ENCODE results near the gene CEP78. TPM values are rescaled to one million over a fixed set of nuclear protein-coding genes. Genes with fewer than 3 reads are reported as not detected.

Gene CEP78
- total RNA-seq, 4 donors from 2014 or later = 15.7 to 20.7 (median 18.4) TPM

- TF ChIP-seq POLR2A (IDR thresholded peaks at IDR 0.05) (peak in 1 of 2 donors; percentile 58), CTCF (IDR thresholded peaks at IDR 0.05) (peak in 1 of 6 experiments; percentile 19)
These were observed 61.2 kb downstream of the CEP78 start, which contains the start of gene PSAT1 for GRCh38 chr9:78296893-78297671. TSS of gene PSAT1 (plus strand) at chr9:78297125. CDS start at chr9:78297211, 86 bp downstream.

GRCh38 chr9:78297672-78297961, 61.7 kb downstream of the CEP78 start:
- intact Hi-C loops (cut with DNase I) = no loop called here
- no peak for DNase-seq
- peaks cover 13 to 14% of the 10 kb centered on the region in 2 donors for H3K4me1 ChIP-seq
- H3K36me3 ChIP-seq = no peaks in the 10 kb centered on the region
- H3K9me3 ChIP-seq = no peaks in the 10 kb centered on the region
- 0 to 2% methylated on average over 10 of the region's 10 CpGs for WGBS, 2 donors
- H3K27me3 ChIP-seq = no peaks in the 10 kb centered on the region
- no peak for TF ChIP-seq CTCF (IDR thresholded peaks at IDR 0.05)
- TF ChIP-seq POLR2A (IDR thresholded peaks at IDR 0.05) = no peak
- H3K27ac ChIP-seq = no peak overlapping the region
- peak overlapping the region; percentile 38 to 79 (median 61) for H3K4me3 ChIP-seq (replicated peaks in 1 of 3)

More at GRCh38 chr9:78296893-78297671, 61.2 kb downstream of the CEP78 start, which contains the start of gene PSAT1:
- WGBS, 2 donors = 0 to 1% methylated on average over 16 of the region's 76 CpGs
- intact Hi-C loops (cut with DNase I) = no loop called here
- Histone ChIP-seq H3K4me3 (replicated peaks in 1 of 3) (peak within 1 kb of the TSS; percentile 56 to 79 (median 61)), H3K4me1 (peaks cover 13 to 14% of the 10 kb centered on the region in 2 donors), H3K9me3 (no peaks in the 10 kb centered on the region), H3K27me3 (no peaks in the 10 kb centered on the region), H3K27ac (peak within 1 kb of the TSS; percentile 60 to 76 (median 76)), H3K36me3 (no peaks in the 10 kb centered on the region)
- peak; percentile 86 to 91 for DNase-seq

- TF ChIP-seq POLR2A (IDR thresholded peaks at IDR 0.05) (no peak), CTCF (IDR thresholded peaks at IDR 0.05) (no peak)
- no peak for DNase-seq
- H3K27ac ChIP-seq = no peak overlapping the region
- H3K27me3 ChIP-seq = no peaks in the 10 kb centered on the region
- WGBS, 2 donors = 15 to 18% methylated on average over 16 of the region's 16 CpGs
- H3K4me3 ChIP-seq (replicated peaks in 1 of 3) = peak overlapping the region; percentile 38 to 79 (median 61)
- intact Hi-C loops (cut with DNase I) = no loop called here
- H3K36me3 ChIP-seq = no peaks in the 10 kb centered on the region
- peaks cover 13 to 14% of the 10 kb centered on the region in 2 donors for H3K4me1 ChIP-seq
- H3K9me3 ChIP-seq = no peaks in the 10 kb centered on the region
These were observed 62.3 kb downstream of the CEP78 start for GRCh38 chr9:78298046-78298765.

- no peaks in the 10 kb centered on the region for H3K9me3 ChIP-seq
- no peaks in the 10 kb centered on the region for H3K27me3 ChIP-seq
- intact Hi-C loops (cut with DNase I) = no loop called here
- no peak overlapping the region for H3K27ac ChIP-seq
- no peaks in the 10 kb centered on the region for H3K36me3 ChIP-seq
- DNase-seq = no peak
- TF ChIP-seq POLR2A (IDR thresholded peaks at IDR 0.05) (no peak), CTCF (IDR thresholded peaks at IDR 0.05) (no peak)
- H3K4me1 ChIP-seq = peaks cover 13 to 14% of the 10 kb centered on the region in 2 donors
- H3K4me3 ChIP-seq (replicated peaks in 1 of 3) = no peak overlapping the region
- 95 to 97% methylated on average over 6 of the region's 6 CpGs for WGBS, 2 donors
These were observed 64.3 kb downstream of the CEP78 start for GRCh38 chr9:78300209-78300608.

GRCh38 chr9:78301466-78301865, 65.6 kb downstream of the CEP78 start:
- intact Hi-C loops (cut with DNase I) = no loop called here
- H3K9me3 ChIP-seq = no peaks in the 10 kb centered on the region
- no peaks in the 10 kb centered on the region for H3K36me3 ChIP-seq
- DNase-seq = no peak
- peaks cover 13 to 14% of the 10 kb centered on the region in 2 donors for H3K4me1 ChIP-seq
- no peak for TF ChIP-seq CTCF (IDR thresholded peaks at IDR 0.05)
- TF ChIP-seq POLR2A (IDR thresholded peaks at IDR 0.05) = no peak
- no peak overlapping the region for H3K27ac ChIP-seq
- no peaks in the 10 kb centered on the region for H3K27me3 ChIP-seq
- 92 to 96% methylated on average over 2 of the region's 2 CpGs for WGBS, 2 donors
- H3K4me3 ChIP-seq (replicated peaks in 1 of 3) = no peak overlapping the region
